ENCODE measurements around the gene RPL22.
A peak's percentile ranks its signal among the peaks of the same experiment; 100 is the strongest.

Gene RPL22

GRCh38 chr1:6199298-6200187 is at the start of gene RPL22:
Gene RPL22 (minus strand): TSS chr1:6199595. CDS start chr1:6199573, 22 bp downstream.
- H3K4me3 ChIP-seq (ENCODE audit: low read depth, low read length) = peak within 1 kb of the TSS; percentile 99

- no peak overlapping the region for H3K4me3 ChIP-seq (ENCODE audit: low read depth, low read length)
Measured at GRCh38 chr1:6248161-6248776, 48.9 kb upstream of the RPL22 start.

GRCh38 chr1:6247651-6248050 is 48.3 kb upstream of the RPL22 start:
- no peak overlapping the region for H3K4me3 ChIP-seq (ENCODE audit: low read depth, low read length)

- H3K4me3 ChIP-seq (ENCODE audit: low read depth, low read length) = peak overlapping the region; percentile 21
Measured at GRCh38 chr1:6246497-6247467, 47.4 kb upstream of the RPL22 start.

GRCh38 chr1:6245869-6246496 is 46.6 kb upstream of the RPL22 start:
- peak overlapping the region; percentile 40 for H3K4me3 ChIP-seq (ENCODE audit: low read depth, low read length)

- peak overlapping the region; percentile 40 for H3K4me3 ChIP-seq (ENCODE audit: low read depth, low read length)
Measured at GRCh38 chr1:6245086-6245868, 45.9 kb upstream of the RPL22 start.

GRCh38 chr1:6244401-6245049 is 45.1 kb upstream of the RPL22 start:
- peak overlapping the region; percentile 66 for H3K4me3 ChIP-seq (ENCODE audit: low read depth, low read length)

GRCh38 chr1:6243993-6244392 is 44.6 kb upstream of the RPL22 start, which contains the start of gene HES3:
Gene HES3 (plus strand): TSS chr1:6244179. CDS start chr1:6244366, 187 bp downstream.
- peak within 1 kb of the TSS; percentile 66 for H3K4me3 ChIP-seq (ENCODE audit: low read depth, low read length)

- H3K4me3 ChIP-seq (ENCODE audit: low read depth, low read length) = no peak overlapping the region
Measured at GRCh38 chr1:6243053-6243834, 43.8 kb upstream of the RPL22 start.

- H3K4me3 ChIP-seq (ENCODE audit: low read depth, low read length) = no peak overlapping the region
Measured at GRCh38 chr1:6241887-6242740, 42.7 kb upstream of the RPL22 start.

- no peak overlapping the region for H3K4me3 ChIP-seq (ENCODE audit: low read depth, low read length)
Measured at GRCh38 chr1:6241107-6241886, 41.9 kb upstream of the RPL22 start.

- no peak overlapping the region for H3K4me3 ChIP-seq (ENCODE audit: low read depth, low read length)
Measured at GRCh38 chr1:6239950-6240768, 40.8 kb upstream of the RPL22 start.

GRCh38 chr1:6239213-6239752 is 39.9 kb upstream of the RPL22 start:
- H3K4me3 ChIP-seq (ENCODE audit: low read depth, low read length) = peak overlapping the region; percentile 6

GRCh38 chr1:6237093-6237492 is 37.7 kb upstream of the RPL22 start:
- H3K4me3 ChIP-seq (ENCODE audit: low read depth, low read length) = no peak overlapping the region

GRCh38 chr1:6235296-6235677 is 35.9 kb upstream of the RPL22 start:
- peak overlapping the region; percentile 92 for H3K4me3 ChIP-seq (ENCODE audit: low read depth, low read length)

Measured in iPS-11a (cell line).